GM18868 (cell line): Measurements from ENCODE around the gene CABP2.
A peak's percentile ranks its signal among the peaks of the same experiment; 100 is the strongest.
"Not testable (repeated sequence)": the region's sequence is repeated elsewhere in the genome, so short reads cannot be mapped to it uniquely, and the experiment has no call there.

ENCODE experiments used
- ATAC-seq: cut with Tn5 transposase; IDR thresholded peaks from one replicate; pipeline ENCODE4 v1.9.1; 2021; ENCODE audit warnings: mild to moderate bottlenecking, moderate library complexity; ENCODE audit not compliant: unreplicated experiment

The CABP2 gene

DNA sequence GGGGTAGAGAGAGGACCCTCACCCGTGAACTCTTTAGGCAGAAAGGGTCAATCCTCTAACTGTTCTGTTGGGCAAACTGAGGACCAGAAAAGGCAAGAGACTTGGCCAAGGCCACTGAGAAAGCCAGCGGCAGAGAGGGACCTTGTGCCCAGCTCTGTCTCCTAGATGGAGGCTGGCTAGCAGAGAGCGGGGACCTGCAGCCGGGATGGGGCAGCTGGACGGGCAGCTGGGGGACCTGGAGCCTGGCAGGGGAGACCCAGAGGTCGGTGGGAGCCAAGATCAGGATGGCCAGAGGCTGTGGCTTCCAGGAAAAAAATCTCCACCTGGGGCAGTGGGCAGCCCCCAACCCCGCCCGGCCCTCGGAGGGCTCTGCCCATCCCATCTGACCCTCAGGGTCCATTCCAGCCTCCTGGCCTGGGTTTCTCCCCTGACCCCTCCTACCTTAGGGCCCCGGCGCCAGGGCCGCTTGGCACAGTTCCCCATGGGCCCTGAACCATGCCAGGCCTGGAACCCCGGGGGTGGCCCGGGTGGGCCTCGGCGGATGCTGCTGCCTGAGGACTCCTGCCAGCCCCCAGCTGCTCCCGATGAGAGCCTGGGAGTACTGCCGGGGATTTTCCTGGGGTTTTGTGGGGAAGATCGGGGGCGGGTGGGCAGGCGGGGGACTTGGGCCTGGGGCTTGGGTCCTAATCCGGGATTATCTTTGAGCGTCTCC, at the start of gene CABP2:
CABP2 (minus strand) TSS at position 603 of the 712 bp plus-strand sequence; CDS start at position 483, 120 bp downstream.
- ATAC-seq, result no peak

GRCh38 chr11:67572747-67573419, 49.6 kb upstream of the CABP2 start:
- no peak for ATAC-seq

- ATAC-seq, result no peak
Measured at GRCh38 chr11:67572305-67572704, 49.1 kb upstream of the CABP2 start.

DNA sequence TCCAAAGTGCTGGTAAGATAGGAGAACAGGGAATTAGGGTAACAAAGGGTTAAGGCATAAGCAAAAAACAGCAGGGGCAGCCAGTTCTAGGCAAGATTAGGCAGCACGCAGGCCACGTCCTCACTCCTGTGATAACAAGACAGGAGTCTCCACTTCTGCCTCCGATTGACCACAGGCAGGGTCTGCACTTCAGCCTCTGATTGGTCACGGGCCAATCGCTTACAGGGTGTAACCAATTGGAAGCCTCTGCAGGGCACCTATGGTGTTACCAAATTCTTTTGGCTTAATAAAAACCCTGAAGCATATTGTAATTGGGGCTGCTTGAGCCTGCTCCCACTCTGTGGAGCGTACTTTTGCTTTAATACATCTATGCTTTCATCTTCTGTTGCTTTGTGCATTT, 48.2 kb upstream of the CABP2 start:
- no peak for ATAC-seq

- ATAC-seq, result no peak
Measured at GRCh38 chr11:67564230-67564629, 41.0 kb upstream of the CABP2 start.

GRCh38 chr11:67563705-67564114, 40.5 kb upstream of the CABP2 start:
- ATAC-seq, result not testable (repeated sequence)

GRCh38 chr11:67562963-67563704, 39.9 kb upstream of the CABP2 start:
- ATAC-seq, result no peak

GRCh38 chr11:67561971-67562619, 38.8 kb upstream of the CABP2 start:
- ATAC-seq, result peak; percentile 63

- no peak for ATAC-seq
Measured at GRCh38 chr11:67558084-67558772, 35.0 kb upstream of the CABP2 start.

DNA sequence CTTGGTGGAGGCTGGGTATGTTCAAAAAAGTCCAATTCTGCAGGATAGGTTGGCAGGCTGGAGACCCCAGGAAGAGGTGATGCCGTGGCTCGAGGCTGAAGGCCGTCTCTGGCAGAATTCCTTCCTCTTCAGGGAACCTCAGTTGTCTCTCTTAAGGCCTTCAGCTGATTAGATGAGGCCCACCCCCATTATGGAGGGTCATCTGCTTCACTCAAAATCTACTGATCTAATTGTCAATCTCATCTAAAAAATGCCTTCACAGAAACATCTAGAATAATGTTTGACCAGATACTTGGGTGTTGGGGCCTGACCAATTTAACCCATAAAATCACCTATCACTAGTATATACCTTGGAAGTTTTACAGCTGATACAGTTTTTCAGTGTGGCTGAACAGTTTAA, 33.0 kb upstream of the CABP2 start:
- ATAC-seq, result no peak

GRCh38 chr11:67551697-67552096, 28.5 kb upstream of the CABP2 start:
- not testable (repeated sequence) for ATAC-seq

DNA sequence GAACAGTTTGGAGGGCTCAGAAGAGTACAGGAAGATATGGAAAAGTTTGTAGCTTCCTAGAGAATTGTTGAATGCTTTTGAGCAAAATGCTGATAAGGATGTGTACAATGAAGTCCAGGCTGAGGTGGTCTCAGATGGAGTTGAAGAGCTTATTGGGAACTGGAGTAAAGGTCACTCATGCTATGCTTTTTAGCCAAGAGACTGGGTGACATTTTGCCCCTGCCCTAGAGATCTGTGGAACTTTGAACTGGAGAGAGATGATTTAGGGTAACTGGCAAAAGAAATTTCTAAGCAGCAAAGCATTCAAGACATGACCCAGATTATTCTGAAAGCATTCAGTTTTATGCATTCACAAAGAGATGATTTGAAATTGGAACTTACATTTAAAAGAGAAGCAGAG, 27.9 kb upstream of the CABP2 start:
- ATAC-seq, result no peak

GRCh38 chr11:67548555-67549110, 25.4 kb upstream of the CABP2 start:
- no peak for ATAC-seq

DNA sequence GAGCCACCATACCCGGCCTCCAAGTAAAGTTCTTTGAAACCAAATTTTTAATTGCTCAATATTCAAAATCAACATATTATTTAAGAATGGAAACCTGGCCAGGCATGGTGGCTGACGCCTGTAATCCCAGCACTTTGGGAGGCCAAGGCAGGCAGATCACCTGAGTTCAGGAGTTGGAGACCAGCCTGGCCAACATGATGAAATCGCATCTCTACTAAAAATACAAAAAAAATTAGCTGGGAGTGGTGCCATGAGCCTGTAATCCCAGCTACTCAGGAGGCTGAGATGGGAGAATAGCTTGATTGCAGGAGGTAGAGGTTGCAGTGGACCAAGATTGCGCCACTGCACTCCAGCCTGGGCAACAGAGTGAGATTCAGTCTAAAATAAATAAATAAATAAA, 24.9 kb upstream of the CABP2 start:
- ATAC-seq, result not testable (repeated sequence)

- no peak for ATAC-seq
Measured at GRCh38 chr11:67545280-67545679, 22.0 kb upstream of the CABP2 start.

- ATAC-seq, result no peak
Measured at GRCh38 chr11:67544616-67545242, 21.5 kb upstream of the CABP2 start.

DNA sequence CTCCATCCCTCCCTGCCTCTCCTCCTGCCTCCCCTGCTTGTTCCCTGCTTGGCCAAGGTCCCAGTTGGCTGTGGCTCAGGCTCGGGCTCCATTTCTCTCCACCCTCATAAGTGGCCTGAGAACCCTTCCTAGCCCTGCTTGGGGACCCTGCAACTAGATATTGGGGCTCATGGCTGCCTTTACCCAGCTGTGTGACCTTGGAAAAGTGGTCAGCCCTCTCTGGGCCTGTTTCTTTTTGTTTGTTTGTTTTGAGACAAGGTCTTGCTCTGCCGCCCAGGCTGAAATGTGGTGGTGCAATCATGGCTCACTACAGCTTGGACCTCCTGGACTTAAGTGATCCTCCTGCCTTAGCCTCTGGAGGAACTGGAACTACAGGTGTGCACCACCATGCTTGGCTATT, 20.3 kb upstream of the CABP2 start:
- no peak for ATAC-seq

DNA sequence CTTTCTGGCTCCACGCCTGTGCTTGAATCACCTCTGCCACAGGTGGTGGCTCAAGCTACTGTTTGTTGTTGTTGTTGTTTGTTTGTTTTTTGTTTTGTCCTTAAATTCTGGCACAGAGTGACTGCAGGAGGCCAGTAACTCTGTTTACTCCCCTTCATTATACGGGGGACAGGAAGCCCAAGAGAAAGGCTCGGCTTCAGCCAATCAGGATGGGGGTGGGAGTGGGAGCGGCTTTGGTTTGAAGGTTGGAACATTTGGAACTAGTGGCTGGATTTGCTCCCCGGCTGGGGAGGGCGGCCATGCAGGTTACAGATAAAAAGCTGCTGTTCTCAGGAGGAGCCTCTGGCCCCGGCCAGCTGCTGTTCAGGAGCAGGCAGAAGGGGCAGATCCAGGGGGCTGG, 19.7 kb upstream of the CABP2 start:
- ATAC-seq, result no peak

- ATAC-seq, result no peak
Measured at GRCh38 chr11:67542169-67542568, 18.9 kb upstream of the CABP2 start.

DNA sequence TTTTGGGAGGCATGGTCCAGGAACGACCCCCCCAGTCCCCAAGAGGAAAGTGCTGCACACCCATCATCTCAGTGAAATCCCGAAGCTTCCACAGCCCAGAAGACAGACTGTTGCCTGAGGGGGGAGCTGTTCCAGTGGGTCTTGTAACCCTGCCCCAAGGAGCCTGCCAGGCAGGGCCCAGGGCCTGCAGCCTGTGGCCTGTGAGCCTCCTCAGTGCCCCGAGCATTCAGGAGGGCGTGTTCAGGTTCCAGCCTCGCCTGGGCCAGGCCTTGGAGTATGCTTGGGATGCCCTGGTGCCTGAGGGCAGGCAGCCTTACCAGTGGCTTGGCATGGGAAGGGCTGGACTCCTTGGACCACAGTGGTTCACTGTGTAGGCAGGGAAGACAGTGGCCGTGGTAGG, 18.0 kb upstream of the CABP2 start:
- no peak for ATAC-seq
